Measurements from ENCODE around the gene TAX1BP3.
A peak's percentile ranks its signal among the peaks of the same experiment; 100 is the strongest.
"Not testable (repeated sequence)": the region's sequence is repeated elsewhere in the genome, so short reads cannot be mapped to it uniquely, and the experiment has no call there.

TAX1BP3 gene

GRCh38 chr17:3668279-3669084, at the start of gene TAX1BP3, which contains the start of gene EMC6:
Gene TAX1BP3 (minus strand): TSS chr17:3668578. CDS start chr17:3668526, 52 bp downstream.
Gene EMC6 (plus strand): TSS chr17:3668812. CDS start chr17:3669147, 335 bp downstream.
- DNase-seq, result peak; percentile 100

- DNase-seq, result no peak
Observed at GRCh38 chr17:3715296-3715695, 46.9 kb upstream of the TAX1BP3 start.

GRCh38 chr17:3712811-3713463, 44.6 kb upstream of the TAX1BP3 start:
- DNase-seq, result no peak

GRCh38 chr17:3710951-3711383, 42.6 kb upstream of the TAX1BP3 start:
- peak; percentile 50 for DNase-seq

- DNase-seq, result no peak
Observed at GRCh38 chr17:3708366-3708765, 40.0 kb upstream of the TAX1BP3 start.

- not testable (repeated sequence) for DNase-seq
Observed at GRCh38 chr17:3705718-3705984, 37.3 kb upstream of the TAX1BP3 start.

- no peak for DNase-seq
Observed at GRCh38 chr17:3704931-3705717, 36.7 kb upstream of the TAX1BP3 start.

GRCh38 chr17:3702041-3702539, 33.7 kb upstream of the TAX1BP3 start:
- not testable (repeated sequence) for DNase-seq

GRCh38 chr17:3699951-3700350, 31.6 kb upstream of the TAX1BP3 start:
- DNase-seq, result no peak

GRCh38 chr17:3698139-3698538, 29.8 kb upstream of the TAX1BP3 start:
- DNase-seq, result no peak

- no peak for DNase-seq
Observed at GRCh38 chr17:3697103-3697476, 28.7 kb upstream of the TAX1BP3 start.

- peak; percentile 65 for DNase-seq
Observed at GRCh38 chr17:3695723-3696411, 27.5 kb upstream of the TAX1BP3 start, which contains the start of gene P2RX5. Gene P2RX5 (minus strand): TSS chr17:3696155. CDS start chr17:3696005, 150 bp downstream.

GRCh38 chr17:3695129-3695722, 26.8 kb upstream of the TAX1BP3 start:
- no peak for DNase-seq

GRCh38 chr17:3693829-3694231, 25.5 kb upstream of the TAX1BP3 start:
- DNase-seq, result peak; percentile 69

- DNase-seq, result no peak
Observed at GRCh38 chr17:3693141-3693540, 24.8 kb upstream of the TAX1BP3 start.

- DNase-seq, result no peak
Observed at GRCh38 chr17:3692346-3692745, 24.0 kb upstream of the TAX1BP3 start.

GRCh38 chr17:3691617-3692067, 23.3 kb upstream of the TAX1BP3 start:
- DNase-seq, result no peak

GRCh38 chr17:3690094-3690715, 21.8 kb upstream of the TAX1BP3 start:
- DNase-seq, result no peak

- no peak for DNase-seq
Observed at GRCh38 chr17:3689262-3690093, 21.1 kb upstream of the TAX1BP3 start.

GRCh38 chr17:3688852-3689261, 20.5 kb upstream of the TAX1BP3 start:
- DNase-seq, result no peak

Data from activated CD4-positive, CD25-positive, alpha-beta regulatory T cell treated with anti-CD3 and anti-CD28 coated beads, Interleukin-2, amount 50 U/mL, for 72 hours (primary cell).